SK-N-SH (cell line): ENCODE measurements around the gene SETD5. TPM values are rescaled to one million over a fixed set of nuclear protein-coding genes. Genes with fewer than 3 reads are reported as not detected.
A peak's percentile ranks its signal among the peaks of the same experiment; 100 is the strongest.

ENCODE experiments used
- CTCF ChIA-PET: fragments of 300-600, 350-600 bp; formaldehyde crosslinking; extraction: SDS; loops from one replicate; lab custom pipeline; 2021; lab: Yijun Ruan, JAX
- POLR2A ChIA-PET: fragments of 350-600 bp; sonication (Branson Sonifier 250); formaldehyde crosslinking; extraction: SDS; loops from one replicate; lab custom pipeline; 2020; ENCODE audit warnings: antibody characterized with exemption, inconsistent platforms; lab: Yijun Ruan, JAX
- DNase-seq: peaks from one replicate; pipeline ENCODE4 v3.0.0; 2012
- H2AFZ ChIP-seq: fragments of 200-600 bp; sonication (generic); 2 replicates; pipeline ENCODE4 v1.8.1; 2016; ENCODE audit warnings: antibody characterized with exemption, mild to moderate bottlenecking, low read depth
- H3F3A ChIP-seq: fragments of 200-600 bp; sonication (generic); replicated peaks from 2 replicates; pipeline ENCODE3; 2016; ENCODE audit warnings: antibody characterized with exemption, mild to moderate bottlenecking; ENCODE audit not compliant: insufficient read depth
- H3K27ac ChIP-seq, 2 experiments: fragments of 200-500 bp in 1 of 2; fragments of 200-600 bp in 1 of 2; sonication (Bioruptor generic) in 1 of 2; sonication (generic), shearing (Covaris generic) in 1 of 2; 2 replicates each; pipeline versions ENCODE4 v1.5.1 to v1.6.1; 2014 to 2016; ENCODE audit warnings: low read depth in 2 of 2, inconsistent platforms in 1 of 2, low read length in 1 of 2, mild to moderate bottlenecking in 1 of 2, mixed read lengths in 1 of 2
- H3K27me3 ChIP-seq: fragments of 200-600 bp; sonication (generic), shearing (Covaris generic); 2 replicates; pipeline ENCODE4 v1.6.1; 2016; ENCODE audit warnings: mixed run types; ENCODE audit not compliant: insufficient read depth
- H3K36me3 ChIP-seq, 2 experiments: fragments of 200-500 bp in 1 of 2; fragments of 200-600 bp in 1 of 2; sonication (Bioruptor generic) in 1 of 2; sonication (generic) in 1 of 2; replicated peaks in 1 of 2; 2 replicates each; pipeline versions ENCODE3 to v1.5.1; 2014 to 2016; ENCODE audit warnings: low read length in 1 of 2, mild to moderate bottlenecking in 1 of 2; ENCODE audit not compliant: insufficient read depth in 2 of 2, control insufficient read depth in 1 of 2
- H3K4me1 ChIP-seq, 2 experiments: fragments of 200-500 bp in 1 of 2; fragments of 200-600 bp in 1 of 2; sonication (Bioruptor generic) in 1 of 2; sonication (generic), shearing (Covaris generic) in 1 of 2; 2 replicates each; pipeline versions ENCODE4 v1.5.1 to v1.6.1; 2014 to 2016; ENCODE audit warnings: low read depth in 1 of 2, low read length in 1 of 2, mixed run types in 1 of 2; ENCODE audit not compliant: insufficient read depth in 2 of 2, control insufficient read depth in 1 of 2
- H3K4me2 ChIP-seq: fragments of 200-600 bp; sonication (generic), shearing (Covaris generic); 2 replicates; pipeline ENCODE4 v1.6.1; 2017; ENCODE audit warnings: mixed run types
- H3K4me3 ChIP-seq, 2 experiments: fragments of 200-500 bp in 1 of 2; fragments of 200-600 bp in 1 of 2; sonication (Bioruptor generic) in 1 of 2; sonication (generic), shearing (Covaris generic) in 1 of 2; 2 replicates each; pipeline versions ENCODE4 v1.5.1 to v1.8.1; 2014 to 2016; ENCODE audit warnings: low read depth in 2 of 2, inconsistent platforms in 1 of 2, low read length in 1 of 2, mild to moderate bottlenecking in 1 of 2, mixed read lengths in 1 of 2, moderate library complexity in 1 of 2
- H3K79me2 ChIP-seq: fragments of 200-600 bp; sonication (generic); 2 replicates; pipeline ENCODE4 v1.8.1; 2017; ENCODE audit warnings: mild to moderate bottlenecking; ENCODE audit not compliant: insufficient read depth
- H3K9ac ChIP-seq: fragments of 200-600 bp; sonication (generic); 2 replicates; pipeline ENCODE4 v1.6.1; 2017; ENCODE audit warnings: mixed run types
- H3K9me2 ChIP-seq: fragments of 200-600 bp; sonication (generic); 2 replicates; pipeline ENCODE4 v1.6.1; 2017; ENCODE audit warnings: mixed run types
- H3K9me3 ChIP-seq: fragments of 200-600 bp; sonication (generic); 2 replicates; pipeline ENCODE4 v1.6.1; 2017; ENCODE audit warnings: mixed run types, mild to moderate bottlenecking, moderate library complexity
- H4K20me1 ChIP-seq: fragments of 200-600 bp; sonication (generic); 2 replicates; pipeline ENCODE4 v1.6.1; 2017; ENCODE audit warnings: mild to moderate bottlenecking, mixed run types; ENCODE audit not compliant: insufficient read depth
- CHD2 ChIP-seq: fragments of 150-350 bp; IDR thresholded peaks from 2 replicates; pipeline ENCODE4 v1.6.1; 2018; ENCODE audit warnings: low read length; ENCODE audit not compliant: partially characterized antibody
- ELF1 ChIP-seq: IDR thresholded peaks from 2 replicates; pipeline ENCODE4 v1.4.0; 2012
- EP300 ChIP-seq, 2 experiments: IDR thresholded peaks; 2 replicates each; pipeline versions ENCODE4 v1.4.0 to v1.6.1; 2012; ENCODE audit warnings: borderline replicate concordance in 1 of 2, low read depth in 1 of 2, low read length in 1 of 2
- EZH2phosphoT487 ChIP-seq: fragments of 200-600 bp; sonication (generic); IDR thresholded peaks from 2 replicates; pipeline ENCODE4 v1.6.1; 2017; ENCODE audit warnings: low read depth, mixed run types, mild to moderate bottlenecking, antibody characterized with exemption, moderate library complexity, borderline replicate concordance
- FOSL2 ChIP-seq: IDR thresholded peaks from 2 replicates; pipeline ENCODE4 v1.4.0; 2012; ENCODE audit warnings: low read depth, mild to moderate bottlenecking, moderate library complexity, borderline replicate concordance
- FOXM1 ChIP-seq: IDR thresholded peaks from 2 replicates; pipeline ENCODE4 v1.4.0; 2012; ENCODE audit warnings: low read depth, mild to moderate bottlenecking
- GABPA ChIP-seq: IDR thresholded peaks from 2 replicates; pipeline ENCODE4 v1.4.0; 2012; ENCODE audit warnings: low read depth, mild to moderate bottlenecking
- MAX ChIP-seq: IDR thresholded peaks from 2 replicates; pipeline ENCODE4 v1.4.0; 2012; ENCODE audit warnings: low read depth
- POLR2AphosphoS5 ChIP-seq: IDR thresholded peaks from 2 replicates; pipeline ENCODE4 v1.6.1; 2012; ENCODE audit warnings: low read depth, low read length
- RCOR1 ChIP-seq: fragments of 150-350 bp; IDR thresholded peaks from 2 replicates; pipeline ENCODE4 v1.6.1; 2017; ENCODE audit warnings: antibody characterized with exemption, low read length
- RXRA ChIP-seq: IDR thresholded peaks from 2 replicates; pipeline ENCODE4 v1.4.0; 2012; ENCODE audit warnings: low read depth, mild to moderate bottlenecking, borderline replicate concordance
- SIN3A ChIP-seq: IDR thresholded peaks from 2 replicates; pipeline ENCODE4 v1.6.1; 2012; ENCODE audit warnings: low read depth, mild to moderate bottlenecking, low read length, moderate library complexity, borderline replicate concordance
- SMC3 ChIP-seq: IDR thresholded peaks from 2 replicates; pipeline ENCODE4 v1.6.1; 2012; ENCODE audit warnings: low read depth, low read length, improper control_type of control experiment
- TCF12 ChIP-seq: IDR thresholded peaks from 2 replicates; pipeline ENCODE4 v1.4.0; 2012
- YY1 ChIP-seq: IDR thresholded peaks from 2 replicates; pipeline ENCODE4 v1.4.0; 2012; ENCODE audit warnings: low read depth, mild to moderate bottlenecking
- WGBS: methylation state at CpG from one replicate; pipeline ENCODE4 v1.1.6; 2017; ENCODE audit warnings: low lambda C conversion rate; 5-methylcytosine and 5-hydroxymethylcytosine counted together
- polyA plus RNA-seq, 3 experiments: library from polyadenylated mRNA; depleted of rRNA; stranded (reverse); fragments of >200 nt; gene quantifications; 2 replicates each; pipeline ENCODE4 v1.2.3, GENCODE V29; 2012
- TF ChIP-seq, protein P1 (sequence below): fragments of 200-600 bp; sonication (generic); IDR thresholded peaks from 2 replicates; pipeline ENCODE4 v1.6.1; 2017; ENCODE audit warnings: antibody characterized with exemption, mild to moderate bottlenecking, moderate library complexity
- TF ChIP-seq, protein P2 (sequence below): IDR thresholded peaks from 2 replicates; pipeline ENCODE4 v1.4.0; 2012; ENCODE audit warnings: low read depth, borderline replicate concordance
- TF ChIP-seq, protein P3 (sequence below): IDR thresholded peaks from 2 replicates; pipeline ENCODE4 v1.4.0; 2012; ENCODE audit warnings: low read depth, borderline replicate concordance

Gene SETD5
- polyA plus RNA-seq, 1 of the 3 experiments (the other 2 are of a cell fraction): 32.3 TPM

DNA sequence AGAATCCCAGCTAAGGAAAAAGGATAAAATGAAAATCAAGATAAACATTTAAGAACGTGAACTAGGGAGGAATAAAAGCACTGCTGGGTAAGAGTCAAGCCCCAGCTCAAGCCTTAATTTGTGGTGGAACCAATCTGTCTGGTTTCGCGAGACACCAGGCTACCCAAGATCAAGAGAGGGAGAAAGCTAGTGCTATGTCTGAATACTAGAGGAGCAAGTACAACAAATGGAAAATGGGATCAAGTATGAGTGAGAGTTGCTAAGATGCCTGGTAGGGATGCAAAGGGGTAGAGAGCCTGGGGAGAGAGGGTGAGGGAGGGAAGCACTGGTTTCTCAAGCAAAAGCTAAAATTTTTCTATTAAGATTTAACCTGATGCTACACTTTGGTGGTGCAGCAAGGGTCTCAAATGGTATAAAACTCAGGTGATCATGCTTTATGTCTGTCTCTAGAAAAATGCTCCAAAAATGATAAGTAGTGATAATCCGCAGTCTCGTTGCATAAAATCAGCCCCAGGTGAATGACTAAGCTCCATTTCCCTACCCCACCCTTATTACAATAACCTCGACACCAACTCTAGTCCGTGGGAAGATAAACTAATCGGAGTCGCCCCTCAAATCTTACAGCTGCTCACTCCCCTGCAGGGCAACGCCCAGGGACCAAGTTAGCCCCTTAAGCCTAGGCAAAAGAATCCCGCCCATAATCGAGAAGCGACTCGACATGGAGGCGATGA is 1.7 kb upstream of the SETD5 start:
- H3K36me3 ChIP-seq: peaks cover 47% of the 10 kb centered on the region in 2 experiments
- H3K4me1 ChIP-seq: peaks cover 15 to 25% of the 10 kb centered on the region in 2 experiments; a peak in 3 of 4 replicates
- WGBS: 9% methylated on average over 15 of the region's 15 CpGs
- TF ChIP-seq, protein P1, sequence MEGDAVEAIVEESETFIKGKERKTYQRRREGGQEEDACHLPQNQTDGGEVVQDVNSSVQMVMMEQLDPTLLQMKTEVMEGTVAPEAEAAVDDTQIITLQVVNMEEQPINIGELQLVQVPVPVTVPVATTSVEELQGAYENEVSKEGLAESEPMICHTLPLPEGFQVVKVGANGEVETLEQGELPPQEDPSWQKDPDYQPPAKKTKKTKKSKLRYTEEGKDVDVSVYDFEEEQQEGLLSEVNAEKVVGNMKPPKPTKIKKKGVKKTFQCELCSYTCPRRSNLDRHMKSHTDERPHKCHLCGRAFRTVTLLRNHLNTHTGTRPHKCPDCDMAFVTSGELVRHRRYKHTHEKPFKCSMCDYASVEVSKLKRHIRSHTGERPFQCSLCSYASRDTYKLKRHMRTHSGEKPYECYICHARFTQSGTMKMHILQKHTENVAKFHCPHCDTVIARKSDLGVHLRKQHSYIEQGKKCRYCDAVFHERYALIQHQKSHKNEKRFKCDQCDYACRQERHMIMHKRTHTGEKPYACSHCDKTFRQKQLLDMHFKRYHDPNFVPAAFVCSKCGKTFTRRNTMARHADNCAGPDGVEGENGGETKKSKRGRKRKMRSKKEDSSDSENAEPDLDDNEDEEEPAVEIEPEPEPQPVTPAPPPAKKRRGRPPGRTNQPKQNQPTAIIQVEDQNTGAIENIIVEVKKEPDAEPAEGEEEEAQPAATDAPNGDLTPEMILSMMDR: no peak
- TF ChIP-seq RXRA (no peak), SMC3 (no peak), GABPA (no peak), FOSL2 (no peak), FOXM1 (no peak), EP300 (IDR thresholded peaks at IDR 0.05; ENCODE audit: borderline replicate concordance in 1 of 2, low read depth in 1 of 2, low read length in 1 of 2) (no peak), ELF1 (no peak), CHD2 (no peak), YY1 (no peak; the same call in 1 of the 2 replicates), MAX (no peak)
- TF ChIP-seq, protein P2, sequence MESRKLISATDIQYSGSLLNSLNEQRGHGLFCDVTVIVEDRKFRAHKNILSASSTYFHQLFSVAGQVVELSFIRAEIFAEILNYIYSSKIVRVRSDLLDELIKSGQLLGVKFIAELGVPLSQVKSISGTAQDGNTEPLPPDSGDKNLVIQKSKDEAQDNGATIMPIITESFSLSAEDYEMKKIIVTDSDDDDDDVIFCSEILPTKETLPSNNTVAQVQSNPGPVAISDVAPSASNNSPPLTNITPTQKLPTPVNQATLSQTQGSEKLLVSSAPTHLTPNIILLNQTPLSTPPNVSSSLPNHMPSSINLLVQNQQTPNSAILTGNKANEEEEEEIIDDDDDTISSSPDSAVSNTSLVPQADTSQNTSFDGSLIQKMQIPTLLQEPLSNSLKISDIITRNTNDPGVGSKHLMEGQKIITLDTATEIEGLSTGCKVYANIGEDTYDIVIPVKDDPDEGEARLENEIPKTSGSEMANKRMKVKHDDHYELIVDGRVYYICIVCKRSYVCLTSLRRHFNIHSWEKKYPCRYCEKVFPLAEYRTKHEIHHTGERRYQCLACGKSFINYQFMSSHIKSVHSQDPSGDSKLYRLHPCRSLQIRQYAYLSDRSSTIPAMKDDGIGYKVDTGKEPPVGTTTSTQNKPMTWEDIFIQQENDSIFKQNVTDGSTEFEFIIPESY: no peak
- H3K9ac ChIP-seq: peak overlapping the region; percentile 95
- peaks cover 42% of the 10 kb centered on the region for H3F3A ChIP-seq
- peak overlapping the region; percentile 85 to 98 for H3K4me3 ChIP-seq
- H3K4me2 ChIP-seq: peak overlapping the region; percentile 90
- H3K79me2 ChIP-seq: peaks cover 87% of the 10 kb centered on the region
- H3K9me3 ChIP-seq: no peaks in the 10 kb centered on the region
- POLR2A ChIA-PET: interaction anchor here (1.2 to 3.5 kb wide), 4 partner anchors 12 to 81 kb away, joined by 3 to 39 read pairs (median 8); partner anchors contain the start of gene THUMPD3
- DNase-seq: no peak
- H4K20me1 ChIP-seq: peaks cover 76% of the 10 kb centered on the region
- H2AFZ ChIP-seq: no peak overlapping the region
- H3K27me3 ChIP-seq: no peaks in the 10 kb centered on the region
- peak overlapping the region; percentile 96 to 99 for H3K27ac ChIP-seq
- H3K9me2 ChIP-seq: no peaks in the 10 kb centered on the region
- CTCF ChIA-PET: interaction anchor here (1.0 to 2.3 kb wide), 6 partner anchors 12 to 42 kb away, joined by 3 to 8 read pairs (median 5); no protein-coding TSS in a partner anchor

- H3K9me2 ChIP-seq: no peaks in the 10 kb centered on the region
- WGBS: 3% methylated on average over 6 of the region's 25 CpGs
- H3K9me3 ChIP-seq: no peaks in the 10 kb centered on the region
- H3K79me2 ChIP-seq: peaks cover 87% of the 10 kb centered on the region
- H2AFZ ChIP-seq: no peak overlapping the region
- no peaks in the 10 kb centered on the region for H3K27me3 ChIP-seq
- H3K9ac ChIP-seq: peak overlapping the region; percentile 95
- CTCF ChIA-PET: interaction anchor here (0.6 to 2.3 kb wide), 6 partner anchors 13 to 743 kb away, joined by 3 to 8 read pairs (median 5); no protein-coding TSS in a partner anchor
- DNase-seq: no peak
- H3K36me3 ChIP-seq: peaks cover 41 to 42% of the 10 kb centered on the region in 2 experiments
- H3K27ac ChIP-seq: peak overlapping the region; percentile 96 to 99
- POLR2A ChIA-PET: interaction anchor here (0.5 to 3.5 kb wide), 16 partner anchors 8 to 731 kb away, joined by 3 to 39 read pairs (median 3); partner anchors contain the start of genes OGG1 and THUMPD3
- peak overlapping the region; percentile 90 for H3K4me2 ChIP-seq
- peaks cover 46% of the 10 kb centered on the region for H3F3A ChIP-seq
- peaks cover 76% of the 10 kb centered on the region for H4K20me1 ChIP-seq
- H3K4me1 ChIP-seq: peaks cover 20 to 30% of the 10 kb centered on the region in 2 experiments; a peak in 3 of 4 replicates
- TF ChIP-seq FOXM1: no peak
- TF ChIP-seq POLR2AphosphoS5: peak; percentile 8; the same call in 1 of the 2 replicates
- no peak for TF ChIP-seq EZH2phosphoT487
- no peak for TF ChIP-seq RCOR1
- TF ChIP-seq, protein P2: peak; percentile 79; the same call in 1 of the 2 replicates
- no peak for TF ChIP-seq TCF12
- peak; percentile 30 for TF ChIP-seq CHD2
- peak; percentile 19; the same call in 1 of the 2 replicates for TF ChIP-seq SIN3A
- TF ChIP-seq, protein P3, sequence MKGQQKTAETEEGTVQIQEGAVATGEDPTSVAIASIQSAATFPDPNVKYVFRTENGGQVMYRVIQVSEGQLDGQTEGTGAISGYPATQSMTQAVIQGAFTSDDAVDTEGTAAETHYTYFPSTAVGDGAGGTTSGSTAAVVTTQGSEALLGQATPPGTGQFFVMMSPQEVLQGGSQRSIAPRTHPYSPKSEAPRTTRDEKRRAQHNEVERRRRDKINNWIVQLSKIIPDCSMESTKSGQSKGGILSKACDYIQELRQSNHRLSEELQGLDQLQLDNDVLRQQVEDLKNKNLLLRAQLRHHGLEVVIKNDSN: 0 out of 2 replicates have a peak, but pooled peaks have one; percentile 9
- peak overlapping the region; percentile 85 to 98 for H3K4me3 ChIP-seq
These were observed 1.1 kb upstream of the SETD5 start for GRCh38 chr3:9396301-9396631.
